HL-60 (cell line): Measurements from ENCODE around the gene NLRP13.

ENCODE experiments used
- CTCF ChIP-seq: IDR thresholded peaks from one replicate; pipeline ENCODE4 v1.5.1; 2011; ENCODE audit warnings: low read length, control low read depth, inconsistent platforms; ENCODE audit not compliant: insufficient read depth
- POLR2AphosphoS5 ChIP-seq: IDR thresholded peaks from 2 replicates; pipeline ENCODE4 v1.6.1; 2012; ENCODE audit warnings: low read depth

DNA sequence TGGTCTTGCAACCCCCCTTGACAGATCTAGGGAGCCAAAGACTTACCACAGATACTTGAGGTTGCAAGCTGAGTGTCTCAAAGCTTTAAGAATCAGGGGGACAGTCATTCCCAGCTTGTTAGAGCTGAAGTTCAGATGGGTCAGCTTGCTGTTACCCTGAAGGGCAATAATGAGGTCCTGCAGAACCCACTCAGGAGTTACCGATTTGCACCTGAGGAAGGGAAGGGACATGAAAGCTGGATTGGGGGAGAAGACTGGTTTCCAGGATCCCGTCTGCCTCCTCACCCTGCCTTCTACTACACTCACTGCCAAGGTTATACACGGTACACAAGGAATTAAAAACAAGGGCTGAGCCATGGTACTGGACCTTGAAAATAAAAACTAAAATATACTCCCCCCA is 24.4 kb downstream of the NLRP13 start:
- TF ChIP-seq POLR2AphosphoS5 (no peak), CTCF (no peak)
